PFSK-1 (cell line): ENCODE data around the gene TM9SF2.

ENCODE experiments used
- FOXP2 ChIP-seq: optimal IDR thresholded peaks from 2 replicates; pipeline ENCODE3; 2011; ENCODE audit warnings: borderline replicate concordance, control low read depth, inconsistent platforms; ENCODE audit not compliant: insufficient read depth; ENCODE audit errors: extremely low read length, extremely low read depth
- POLR2AphosphoS5 ChIP-seq: IDR thresholded peaks from 2 replicates; pipeline ENCODE4 v1.6.1; 2012; ENCODE audit warnings: low read depth, mild to moderate bottlenecking, control low read depth, low read length, moderate library complexity
- REST ChIP-seq, 2 experiments: IDR thresholded peaks; 2 replicates each; pipeline versions ENCODE4 v1.6.1 to v1.8.0; 2011 to 2012; ENCODE audit warnings: low read depth in 2 of 2, low read length in 2 of 2, control low read depth in 1 of 2, inconsistent platforms in 1 of 2, mild to moderate bottlenecking in 1 of 2, moderate library complexity in 1 of 2; ENCODE audit not compliant: insufficient read depth in 1 of 2
- SIN3A ChIP-seq: IDR thresholded peaks from 2 replicates; pipeline ENCODE4 v1.6.1; 2012; ENCODE audit warnings: mild to moderate bottlenecking, low read length, moderate library complexity, borderline replicate concordance; ENCODE audit not compliant: insufficient read depth
- TAF1 ChIP-seq: IDR thresholded peaks from 2 replicates; pipeline ENCODE4 v1.6.1; 2012; ENCODE audit warnings: low read length, control low read depth, borderline replicate concordance; ENCODE audit not compliant: insufficient read depth

The TM9SF2 gene

GRCh38 chr13:99506634-99507033 lies 5.4 kb downstream of the TM9SF2 start:
- TF ChIP-seq POLR2AphosphoS5 (no peak), FOXP2 (no peak), TAF1 (no peak), REST (IDR thresholded peaks at IDR 0.05; ENCODE audit: insufficient read depth in 1 of 2, low read depth in 2 of 2, low read length in 2 of 2) (no peak), SIN3A (no peak)

DNA sequence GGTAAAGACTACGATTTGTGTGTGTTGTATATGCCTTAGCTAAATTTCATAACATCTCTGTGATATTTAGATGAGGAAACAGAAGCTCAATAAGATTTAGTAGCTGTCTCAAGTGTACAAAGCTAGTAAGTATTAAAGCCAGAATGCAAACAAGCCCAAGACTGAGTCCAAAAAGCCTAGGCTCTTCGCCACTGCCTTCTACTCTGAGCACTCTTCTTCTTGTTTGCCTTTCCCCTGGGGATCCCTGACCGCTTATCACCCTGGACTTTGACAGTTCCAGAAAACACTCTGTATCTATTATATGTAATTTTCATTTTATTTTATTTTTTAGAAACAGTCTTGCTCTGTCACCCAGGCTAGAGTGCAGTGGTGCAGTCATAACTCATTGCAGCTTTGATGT lies 5.8 kb downstream of the TM9SF2 start:
- TF ChIP-seq REST (IDR thresholded peaks at IDR 0.05; ENCODE audit: insufficient read depth in 1 of 2, low read depth in 2 of 2, low read length in 2 of 2) (no peak), POLR2AphosphoS5 (no peak), SIN3A (no peak), TAF1 (no peak), FOXP2 (no peak)

- no peak for TF ChIP-seq FOXP2
- TF ChIP-seq TAF1 = no peak
- TF ChIP-seq REST (IDR thresholded peaks at IDR 0.05; ENCODE audit: insufficient read depth in 1 of 2, low read depth in 2 of 2, low read length in 2 of 2) = no peak
- no peak for TF ChIP-seq POLR2AphosphoS5
- TF ChIP-seq SIN3A = no peak
Observed at GRCh38 chr13:99507551-99507950, 6.3 kb downstream of the TM9SF2 start.

GRCh38 chr13:99507986-99508385 lies 6.7 kb downstream of the TM9SF2 start:
- no peak for TF ChIP-seq FOXP2
- no peak for TF ChIP-seq TAF1
- no peak for TF ChIP-seq REST (IDR thresholded peaks at IDR 0.05; ENCODE audit: insufficient read depth in 1 of 2, low read depth in 2 of 2, low read length in 2 of 2)
- TF ChIP-seq POLR2AphosphoS5 = no peak
- no peak for TF ChIP-seq SIN3A

- TF ChIP-seq FOXP2 = no peak
- TF ChIP-seq TAF1 = no peak
- no peak for TF ChIP-seq POLR2AphosphoS5
- no peak for TF ChIP-seq SIN3A
- TF ChIP-seq REST (IDR thresholded peaks at IDR 0.05; ENCODE audit: insufficient read depth in 1 of 2, low read depth in 2 of 2, low read length in 2 of 2) = no peak
Observed at GRCh38 chr13:99509479-99509878, 8.2 kb downstream of the TM9SF2 start.
